HG03108 (cell line): ENCODE data around the gene PRF1.
"Not testable (repeated sequence)": the region's sequence is repeated elsewhere in the genome, so short reads cannot be mapped to it uniquely, and the experiment has no call there.

ENCODE experiments used
- ATAC-seq: cut with Tn5 transposase; IDR thresholded peaks from one replicate; pipeline ENCODE4 v1.9.1; 2021; ENCODE audit warnings: moderate library complexity; ENCODE audit not compliant: unreplicated experiment

PRF1 gene

GRCh38 chr10:70617798-70618568 is 15.4 kb upstream of the PRF1 start:
- ATAC-seq = no peak

- no peak for ATAC-seq
These were observed 14.2 kb upstream of the PRF1 start for GRCh38 chr10:70616761-70617160.

DNA sequence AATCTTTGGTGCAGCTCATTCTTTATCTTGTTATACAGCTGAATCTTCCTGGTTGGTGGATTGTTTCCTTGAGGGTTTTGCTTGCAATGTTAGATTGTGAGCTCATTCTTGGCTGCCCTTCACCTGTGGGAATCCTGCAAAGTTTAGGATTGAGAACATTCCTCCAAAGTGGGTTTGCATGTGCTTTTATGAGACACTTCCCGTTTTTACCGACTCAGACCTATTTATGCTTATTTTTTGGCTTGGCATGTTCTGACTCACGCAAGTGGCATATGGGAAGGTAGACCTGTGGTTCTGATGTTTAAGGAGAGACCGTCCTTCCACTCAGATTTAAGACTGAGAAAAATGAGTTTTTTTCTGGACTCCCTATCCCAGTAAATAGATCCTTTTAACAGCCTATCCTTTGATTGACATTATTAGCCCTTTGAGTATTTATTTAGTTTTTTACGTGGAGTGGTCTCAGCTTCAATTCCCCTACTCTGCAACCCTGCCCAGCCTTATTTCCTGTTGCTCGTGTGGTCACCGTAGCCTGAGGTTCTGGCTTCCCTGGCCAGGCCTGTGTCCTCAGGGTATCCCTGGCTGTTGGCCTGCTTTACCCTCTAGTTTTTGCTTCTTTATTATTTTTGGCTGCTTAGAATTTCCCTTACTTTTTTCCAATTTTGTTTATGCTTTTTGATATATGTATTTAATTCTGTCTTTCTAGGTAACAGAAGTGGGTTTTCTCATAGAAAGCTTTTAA is 13.4 kb upstream of the PRF1 start:
- ATAC-seq = no peak

DNA sequence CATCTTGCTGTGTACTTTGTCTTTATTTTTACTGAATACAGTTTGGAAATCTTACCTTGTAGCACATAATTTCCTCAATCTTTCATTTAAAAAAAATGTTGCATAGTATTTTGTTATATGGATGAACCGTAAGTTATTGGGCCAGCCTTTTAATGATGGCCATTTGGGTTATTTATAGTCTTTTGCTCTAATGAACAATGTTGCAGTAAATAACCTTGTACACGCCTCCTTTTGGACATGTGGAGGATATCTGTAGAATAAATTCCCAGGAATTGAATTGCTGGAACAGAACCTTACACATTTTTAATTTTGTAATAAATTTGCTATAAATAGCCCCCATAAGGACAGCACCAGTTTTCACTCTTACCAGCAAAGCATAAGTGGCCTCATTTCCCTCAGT is 12.7 kb upstream of the PRF1 start:
- no peak for ATAC-seq

- ATAC-seq = not testable (repeated sequence)
These were observed 11.8 kb upstream of the PRF1 start for GRCh38 chr10:70614364-70614763.

DNA sequence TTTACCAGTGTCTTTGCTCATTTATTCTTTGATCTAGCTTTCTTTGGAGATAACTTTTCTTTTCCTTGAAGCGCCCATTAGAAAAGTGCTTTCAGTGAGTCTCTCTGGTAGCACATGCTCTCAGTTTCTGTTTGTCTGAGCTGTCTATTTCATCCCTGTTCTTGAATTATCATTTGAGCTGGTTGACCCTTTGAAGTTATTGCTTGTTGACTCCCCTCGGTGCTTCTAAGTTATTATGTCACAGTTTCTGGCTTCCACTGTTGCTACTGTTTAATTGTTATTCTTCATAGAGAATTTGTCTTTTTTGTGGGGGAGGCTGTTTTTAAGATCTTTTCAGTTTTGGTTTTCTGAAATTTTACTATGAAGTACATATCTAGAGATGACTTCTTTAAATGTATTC is 11.4 kb upstream of the PRF1 start:
- ATAC-seq = no peak

- ATAC-seq = no peak
These were observed 5.4 kb upstream of the PRF1 start for GRCh38 chr10:70607936-70608335.

GRCh38 chr10:70605161-70605560 is 2.6 kb upstream of the PRF1 start:
- ATAC-seq = no peak

- ATAC-seq = no peak
These were observed 1.6 kb upstream of the PRF1 start for GRCh38 chr10:70604106-70604505.

DNA sequence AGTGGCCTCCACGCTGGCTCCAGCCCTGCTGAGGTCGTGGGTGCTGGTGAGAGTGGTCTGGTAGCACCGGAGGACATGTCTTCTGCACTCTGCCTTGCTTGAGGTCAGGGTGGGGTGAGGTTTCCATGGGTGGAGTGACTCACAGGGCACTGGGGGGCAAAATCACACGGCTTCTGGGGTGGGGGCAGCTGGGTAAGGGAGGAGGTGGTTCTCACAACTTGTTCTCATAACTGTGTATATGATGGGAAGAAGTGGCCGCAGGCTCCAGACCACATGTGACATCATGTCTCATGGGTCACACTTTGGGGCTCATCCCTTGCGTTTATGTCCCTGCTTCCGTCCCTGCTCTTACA is 884 bp upstream of the PRF1 start:
- no peak for ATAC-seq

DNA sequence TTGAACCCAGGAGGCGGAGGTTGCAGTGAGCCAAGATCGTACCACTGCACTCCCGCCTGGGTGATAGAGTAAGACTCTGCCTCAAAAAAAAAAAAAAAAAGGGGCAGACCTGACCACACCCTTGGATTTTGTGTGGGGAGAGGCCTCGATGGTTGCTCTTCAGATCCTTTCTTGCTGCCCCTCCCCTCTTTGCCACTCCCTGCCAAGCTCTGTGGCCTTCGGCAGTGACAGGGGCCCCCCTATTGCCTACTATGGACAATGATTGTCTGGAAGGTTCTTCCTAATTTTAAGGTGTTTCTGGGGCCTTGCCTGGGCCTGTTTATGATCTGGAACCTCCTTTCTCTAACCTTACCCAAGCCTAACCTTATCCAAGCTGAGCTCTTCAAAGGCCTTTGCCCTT is 795 bp downstream of the PRF1 start:
- no peak for ATAC-seq

GRCh38 chr10:70600512-70601395 is 1.8 kb downstream of the PRF1 start:
- no peak for ATAC-seq

- ATAC-seq = no peak
These were observed 2.8 kb downstream of the PRF1 start for GRCh38 chr10:70599791-70600190.

GRCh38 chr10:70599319-70599718 is 3.2 kb downstream of the PRF1 start:
- no peak for ATAC-seq

- no peak for ATAC-seq
These were observed 3.7 kb downstream of the PRF1 start for GRCh38 chr10:70598857-70599295.

GRCh38 chr10:70597856-70598815 is 4.4 kb downstream of the PRF1 start:
- no peak for ATAC-seq

DNA sequence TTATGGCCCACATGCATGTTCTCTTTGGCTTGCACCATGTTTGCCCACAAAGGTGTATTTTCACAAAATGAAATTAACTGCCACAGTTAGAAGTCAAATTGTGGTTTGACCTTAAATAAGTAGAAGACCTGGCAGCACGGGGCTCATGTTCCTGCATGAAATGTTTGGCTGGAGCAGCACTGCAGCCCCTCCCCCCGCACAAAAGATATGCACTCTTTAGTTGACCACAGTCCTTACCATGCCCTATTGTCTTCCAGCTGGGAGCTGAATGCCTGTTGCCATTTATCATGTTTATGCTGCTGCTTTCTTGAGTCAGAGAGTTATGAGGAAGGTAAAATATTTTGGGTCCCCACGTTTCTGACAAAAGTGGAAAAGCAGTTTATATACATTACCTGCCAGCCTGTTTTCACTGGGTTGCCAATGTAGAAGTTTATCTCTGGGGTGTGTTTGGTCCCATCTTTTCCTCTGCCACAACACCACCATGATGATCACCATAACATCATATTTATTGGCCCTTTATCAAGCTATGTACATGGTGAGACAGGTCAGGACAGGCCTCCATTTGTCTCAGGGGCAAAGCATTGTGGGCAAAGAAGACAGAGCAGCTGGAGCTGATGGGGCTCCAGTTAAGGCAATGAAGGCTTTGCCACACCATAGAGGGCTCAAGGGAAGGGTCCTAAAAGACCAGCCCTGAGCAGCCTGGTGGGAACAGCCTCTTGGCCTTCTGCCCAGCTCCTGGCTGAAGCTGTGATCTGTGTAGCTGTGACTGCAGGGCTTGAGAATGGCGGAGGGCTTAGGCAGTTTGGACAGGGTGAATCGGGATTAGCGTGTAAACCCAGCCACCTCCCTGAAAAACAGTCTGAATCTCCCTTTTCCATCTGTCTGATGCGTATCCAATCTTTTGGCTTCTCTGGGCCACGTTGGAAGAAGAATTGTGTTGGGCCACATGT is 5.4 kb downstream of the PRF1 start:
- ATAC-seq = no peak

GRCh38 chr10:70596110-70596798 is 6.3 kb downstream of the PRF1 start:
- no peak for ATAC-seq

DNA sequence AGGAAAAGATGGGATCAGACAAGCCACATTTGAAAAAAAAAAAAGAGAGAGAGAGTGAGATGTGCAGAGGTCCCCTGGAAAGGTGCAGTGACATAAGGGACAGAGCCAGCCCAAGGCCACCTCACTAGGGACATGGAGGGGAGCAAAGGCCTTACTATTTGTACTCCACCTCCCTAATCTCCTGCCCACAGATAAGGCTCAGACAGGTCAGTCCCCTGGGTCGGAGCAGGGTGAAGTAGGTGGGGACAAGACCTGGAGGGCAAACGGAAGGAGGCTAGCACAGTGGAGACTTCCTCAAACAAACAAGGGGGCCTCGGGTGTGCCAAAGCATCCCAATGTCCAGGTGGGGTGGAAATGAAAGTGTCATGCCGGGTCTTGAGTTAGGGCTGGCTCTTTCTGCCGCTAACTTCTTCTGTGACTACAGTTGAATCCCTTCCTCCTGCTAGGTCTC is 7.0 kb downstream of the PRF1 start:
- ATAC-seq = no peak
